BJ (cell line): Measurements from ENCODE around the gene TRAPPC12. TPM values are rescaled to one million over a fixed set of nuclear protein-coding genes. Genes with fewer than 3 reads are reported as not detected.

Experiments
- CTCF ChIA-PET: fragments of 350-600 bp; formaldehyde crosslinking; extraction: SDS; loops from one replicate; lab custom pipeline; 2021; ENCODE audit warnings: antibody characterized with exemption, inconsistent platforms; lab: Yijun Ruan, JAX
- POLR2A ChIA-PET: fragments of 300-600 bp; sonication (Branson Sonifier 250); formaldehyde crosslinking; extraction: SDS; loops from one replicate; lab custom pipeline; 2021; ENCODE audit warnings: antibody characterized with exemption; lab: Charles Lee
- DNase-seq: peaks from one replicate; pipeline ENCODE4 v3.0.0-alpha.2; 2011; ENCODE audit warnings: low read depth
- H3K27me3 ChIP-seq: 2 replicates; pipeline ENCODE4 v1.6.0; 2011; ENCODE audit warnings: low read length; ENCODE audit not compliant: control insufficient read depth, insufficient read depth
- H3K36me3 ChIP-seq: 2 replicates; pipeline ENCODE4 v1.5.1; 2011; ENCODE audit warnings: low read length; ENCODE audit not compliant: control insufficient read depth, insufficient read depth
- H3K4me3 ChIP-seq: 2 replicates; pipeline ENCODE4 v1.5.1; 2011; ENCODE audit warnings: low read depth, mild to moderate bottlenecking, control low read depth, low read length
- polyA plus RNA-seq: library from polyadenylated mRNA; depleted of rRNA; stranded (reverse); fragments of >200 nt; gene quantifications from 2 replicates; pipeline ENCODE4 v1.2.3, GENCODE V29; 2011
- TF ChIP-seq, protein P1 (sequence below): IDR thresholded peaks from 2 replicates; pipeline ENCODE4 v1.5.1; 2011; ENCODE audit warnings: low read depth, mild to moderate bottlenecking, control low read depth, inconsistent platforms, low read length, moderate library complexity; ENCODE audit not compliant: insufficient read depth

Gene TRAPPC12
- polyA plus RNA-seq, 1 experiment, result 57.8 TPM

DNA sequence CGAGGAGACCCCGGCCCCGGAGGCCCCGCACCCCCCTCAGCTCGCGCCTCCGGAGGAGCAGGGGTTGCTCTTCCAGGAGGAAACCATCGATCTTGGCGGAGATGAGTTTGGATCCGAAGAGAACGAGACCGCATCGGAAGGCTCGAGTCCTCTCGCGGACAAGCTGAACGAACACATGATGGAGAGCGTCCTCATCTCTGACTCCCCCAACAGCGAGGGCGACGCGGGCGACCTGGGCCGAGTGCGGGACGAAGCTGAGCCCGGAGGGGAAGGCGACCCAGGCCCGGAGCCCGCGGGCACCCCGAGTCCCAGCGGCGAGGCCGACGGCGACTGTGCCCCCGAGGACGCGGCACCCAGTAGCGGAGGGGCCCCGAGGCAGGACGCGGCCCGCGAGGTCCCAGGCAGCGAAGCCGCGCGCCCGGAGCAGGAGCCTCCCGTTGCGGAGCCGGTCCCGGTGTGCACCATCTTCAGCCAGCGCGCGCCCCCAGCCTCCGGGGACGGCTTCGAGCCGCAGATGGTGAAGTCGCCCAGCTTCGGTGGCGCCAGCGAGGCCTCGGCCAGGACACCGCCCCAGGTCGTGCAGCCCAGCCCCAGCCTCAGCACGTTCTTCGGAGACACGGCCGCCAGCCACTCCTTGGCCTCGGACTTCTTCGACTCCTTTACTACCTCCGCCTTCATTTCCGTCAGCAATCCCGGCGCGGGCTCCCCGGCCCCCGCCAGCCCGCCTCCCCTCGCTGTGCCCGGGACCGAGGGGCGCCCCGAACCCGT lies 8.3 kb downstream of the TRAPPC12 start:
- peaks cover 16% of the 10 kb centered on the region for H3K36me3 ChIP-seq
- no peak for DNase-seq
- POLR2A ChIA-PET, result no interaction called here
- no peak overlapping the region for H3K4me3 ChIP-seq
- TF ChIP-seq, protein P1, sequence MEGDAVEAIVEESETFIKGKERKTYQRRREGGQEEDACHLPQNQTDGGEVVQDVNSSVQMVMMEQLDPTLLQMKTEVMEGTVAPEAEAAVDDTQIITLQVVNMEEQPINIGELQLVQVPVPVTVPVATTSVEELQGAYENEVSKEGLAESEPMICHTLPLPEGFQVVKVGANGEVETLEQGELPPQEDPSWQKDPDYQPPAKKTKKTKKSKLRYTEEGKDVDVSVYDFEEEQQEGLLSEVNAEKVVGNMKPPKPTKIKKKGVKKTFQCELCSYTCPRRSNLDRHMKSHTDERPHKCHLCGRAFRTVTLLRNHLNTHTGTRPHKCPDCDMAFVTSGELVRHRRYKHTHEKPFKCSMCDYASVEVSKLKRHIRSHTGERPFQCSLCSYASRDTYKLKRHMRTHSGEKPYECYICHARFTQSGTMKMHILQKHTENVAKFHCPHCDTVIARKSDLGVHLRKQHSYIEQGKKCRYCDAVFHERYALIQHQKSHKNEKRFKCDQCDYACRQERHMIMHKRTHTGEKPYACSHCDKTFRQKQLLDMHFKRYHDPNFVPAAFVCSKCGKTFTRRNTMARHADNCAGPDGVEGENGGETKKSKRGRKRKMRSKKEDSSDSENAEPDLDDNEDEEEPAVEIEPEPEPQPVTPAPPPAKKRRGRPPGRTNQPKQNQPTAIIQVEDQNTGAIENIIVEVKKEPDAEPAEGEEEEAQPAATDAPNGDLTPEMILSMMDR, result no peak
- H3K27me3 ChIP-seq, result no peaks in the 10 kb centered on the region
- CTCF ChIA-PET, result no interaction called here

DNA sequence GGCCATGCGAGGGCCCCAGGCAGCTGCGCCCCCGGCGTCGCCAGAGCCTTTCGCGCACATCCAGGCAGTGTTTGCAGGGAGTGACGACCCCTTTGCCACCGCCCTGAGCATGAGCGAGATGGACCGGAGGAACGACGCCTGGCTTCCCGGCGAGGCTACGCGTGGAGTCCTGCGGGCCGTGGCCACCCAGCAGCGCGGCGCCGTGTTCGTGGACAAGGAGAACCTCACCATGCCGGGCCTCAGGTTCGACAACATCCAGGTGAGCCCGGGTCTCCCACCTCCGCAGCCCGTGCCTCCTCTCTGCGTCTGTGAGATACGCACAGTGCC lies 8.9 kb downstream of the TRAPPC12 start:
- DNase-seq, result no peak
- no peak overlapping the region for H3K4me3 ChIP-seq
- ChIA-PET POLR2A (no interaction called here), CTCF (no interaction called here)
- H3K36me3 ChIP-seq, result peaks cover 16% of the 10 kb centered on the region
- no peaks in the 10 kb centered on the region for H3K27me3 ChIP-seq
- TF ChIP-seq, protein P1, result no peak

DNA sequence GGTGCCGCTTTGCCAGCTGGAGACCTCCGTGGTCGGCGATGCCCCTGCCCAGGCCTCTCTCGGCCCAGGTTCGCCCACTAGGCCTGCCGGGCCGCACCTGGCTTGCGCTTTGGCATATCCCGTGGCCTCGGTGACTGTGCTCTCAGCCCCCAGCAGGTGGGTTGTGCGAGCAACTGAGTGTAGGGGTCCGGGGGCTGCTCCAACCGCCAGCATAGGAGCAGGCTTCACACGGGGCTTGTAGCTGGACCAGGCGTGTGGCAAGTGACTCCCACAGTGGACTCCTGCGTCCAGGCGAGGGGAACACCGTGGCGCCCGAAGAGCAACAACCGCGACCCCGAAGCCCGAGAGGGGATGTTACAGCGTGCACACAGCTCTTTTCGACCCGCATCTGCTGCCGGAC lies 9.7 kb downstream of the TRAPPC12 start:
- H3K36me3 ChIP-seq, result peaks cover 16% of the 10 kb centered on the region
- TF ChIP-seq, protein P1, result no peak
- ChIA-PET CTCF (no interaction called here), POLR2A (no interaction called here)
- H3K27me3 ChIP-seq, result no peaks in the 10 kb centered on the region
- DNase-seq, result no peak
- no peak overlapping the region for H3K4me3 ChIP-seq

DNA sequence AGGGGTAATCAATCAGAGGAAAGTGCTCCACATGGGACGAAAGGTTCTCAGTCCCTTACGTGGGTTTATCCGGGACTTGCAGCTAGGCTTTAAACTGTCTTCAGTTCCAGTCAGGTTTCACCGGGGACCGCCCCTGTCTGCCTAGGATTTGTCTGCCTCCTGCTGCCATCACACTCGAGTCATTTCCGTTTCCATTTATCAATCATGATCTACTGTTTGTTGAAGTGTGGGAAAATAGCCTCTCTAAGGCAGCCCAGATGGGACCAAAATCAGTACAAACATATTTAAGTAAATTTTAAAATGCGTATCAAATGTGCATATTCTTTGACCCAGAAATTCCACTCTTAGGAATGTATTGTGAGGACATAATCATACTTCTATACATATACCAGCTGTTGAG lies 10.5 kb downstream of the TRAPPC12 start:
- DNase-seq, result no peak
- Histone ChIP-seq H3K27me3 (no peaks in the 10 kb centered on the region), H3K4me3 (no peak overlapping the region), H3K36me3 (peaks cover 16% of the 10 kb centered on the region)
- CTCF ChIA-PET, result no interaction called here
- POLR2A ChIA-PET, result no interaction called here
- TF ChIP-seq, protein P1, result no peak

DNA sequence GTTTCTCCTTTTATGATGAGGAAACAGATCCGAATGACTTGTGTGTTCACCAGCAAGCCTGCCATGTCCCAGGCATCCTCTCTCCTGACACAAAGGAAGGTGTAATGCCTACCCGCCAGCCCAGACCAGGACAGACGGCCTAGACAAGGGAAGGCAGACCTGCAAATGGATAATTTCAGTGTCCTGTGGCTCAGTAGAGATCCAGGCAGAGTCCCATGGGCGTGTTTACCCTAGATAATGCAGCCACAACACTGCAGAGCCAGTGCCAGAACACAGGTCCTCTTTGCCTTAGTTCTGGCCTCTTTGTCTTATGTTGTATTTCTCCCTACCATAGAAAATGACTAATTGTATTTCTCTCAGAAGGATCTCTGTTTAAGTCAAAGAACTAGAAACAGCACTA lies 12.7 kb downstream of the TRAPPC12 start:
- CTCF ChIA-PET, result interaction anchor here (0.8 kb wide), 1 partner anchor 32 kb away, joined by 3 read pairs; no protein-coding TSS in a partner anchor
- Histone ChIP-seq H3K4me3 (no peak overlapping the region), H3K27me3 (no peaks in the 10 kb centered on the region), H3K36me3 (peaks cover 18% of the 10 kb centered on the region)
- DNase-seq, result no peak
- POLR2A ChIA-PET, result no interaction called here
- TF ChIP-seq, protein P1, result no peak
